SU-DHL-6 (cell line): ENCODE measurements around the gene ACSS2.

ENCODE experiments used
- H2AFZ ChIP-seq: fragments of 200-600 bp; sonication (generic); 2 replicates; pipeline ENCODE4 v1.6.1; 2014; ENCODE audit warnings: low read depth, mild to moderate bottlenecking, moderate library complexity, mixed read lengths, antibody characterized with exemption, low read length; ENCODE audit not compliant: severe bottlenecking
- H3F3A ChIP-seq: fragments of 200-600 bp; shearing (Covaris generic); 2 replicates; pipeline ENCODE4 v1.6.0; 2016; ENCODE audit warnings: antibody characterized with exemption, mild to moderate bottlenecking; ENCODE audit not compliant: insufficient read depth
- H3K27ac ChIP-seq: fragments of 200-600 bp; sonication (generic); 2 replicates; pipeline ENCODE4 v1.5.1; 2016; ENCODE audit warnings: low read depth, mild to moderate bottlenecking, low read length, moderate library complexity, mixed read lengths
- H3K27me3 ChIP-seq: fragments of 200-600 bp; sonication (generic), shearing (Covaris generic); 2 replicates; pipeline ENCODE4 v1.6.0; 2014; ENCODE audit warnings: mild to moderate bottlenecking, low read length
- H3K36me3 ChIP-seq: fragments of 200-600 bp; sonication (generic); 2 replicates; pipeline ENCODE4 v1.6.1; 2014; ENCODE audit warnings: mild to moderate bottlenecking, low read length, mixed read lengths
- H3K4me2 ChIP-seq: fragments of 300-600, 200-600 bp; shearing (Covaris generic), sonication (generic); 2 replicates; pipeline ENCODE4 v1.6.0; 2014; ENCODE audit warnings: low read length, low read depth, mild to moderate bottlenecking; ENCODE audit not compliant: poor library complexity, severe bottlenecking
- H3K4me3 ChIP-seq: fragments of 200-600 bp; sonication (generic); 2 replicates; pipeline ENCODE4 v1.5.1; 2014; ENCODE audit warnings: antibody characterized with exemption, low read length, mild to moderate bottlenecking, mixed read lengths; ENCODE audit not compliant: insufficient read depth, poor library complexity, severe bottlenecking
- H3K79me2 ChIP-seq: fragments of 200-600 bp; sonication (generic); 2 replicates; pipeline ENCODE4 v1.6.1; 2014; ENCODE audit warnings: mild to moderate bottlenecking, low read length, moderate library complexity; ENCODE audit not compliant: insufficient read depth
- H3K9ac ChIP-seq: fragments of 200-600 bp; sonication (generic); 2 replicates; pipeline ENCODE4 v1.7.0; 2014; ENCODE audit warnings: mild to moderate bottlenecking, low read length
- H3K9me2 ChIP-seq: fragments of 200-600 bp; sonication (generic); replicated peaks from 2 replicates; pipeline ENCODE4 v1.6.1; 2014; ENCODE audit warnings: low read length; ENCODE audit not compliant: insufficient read depth
- H3K9me3 ChIP-seq: fragments of 200-600 bp; sonication (generic); 2 replicates; pipeline ENCODE4 v1.6.1; 2014; ENCODE audit warnings: low read length, mixed read lengths; ENCODE audit not compliant: insufficient read depth
- H4K20me1 ChIP-seq: fragments of 200-600 bp; sonication (generic); 2 replicates; pipeline ENCODE4 v1.6.1; 2014; ENCODE audit warnings: low read depth, mild to moderate bottlenecking, antibody characterized with exemption, low read length, moderate library complexity, mixed read lengths
- CTCF ChIP-seq: fragments of 200-600 bp; sonication (generic); IDR thresholded peaks from one replicate; pipeline ENCODE4 v1.5.1; 2017; ENCODE audit warnings: antibody characterized with exemption, mild to moderate bottlenecking, low read length, moderate library complexity; ENCODE audit not compliant: insufficient read depth, poor library complexity, severe bottlenecking
- EZH2phosphoT487 ChIP-seq: fragments of 200-600 bp; sonication (generic), shearing (Covaris generic); conservative IDR thresholded peaks from 2 replicates; pipeline ENCODE4 v1.6.1; 2018; ENCODE audit warnings: mild to moderate bottlenecking, antibody characterized with exemption, low read length, moderate library complexity, mixed read lengths

Gene ACSS2

DNA sequence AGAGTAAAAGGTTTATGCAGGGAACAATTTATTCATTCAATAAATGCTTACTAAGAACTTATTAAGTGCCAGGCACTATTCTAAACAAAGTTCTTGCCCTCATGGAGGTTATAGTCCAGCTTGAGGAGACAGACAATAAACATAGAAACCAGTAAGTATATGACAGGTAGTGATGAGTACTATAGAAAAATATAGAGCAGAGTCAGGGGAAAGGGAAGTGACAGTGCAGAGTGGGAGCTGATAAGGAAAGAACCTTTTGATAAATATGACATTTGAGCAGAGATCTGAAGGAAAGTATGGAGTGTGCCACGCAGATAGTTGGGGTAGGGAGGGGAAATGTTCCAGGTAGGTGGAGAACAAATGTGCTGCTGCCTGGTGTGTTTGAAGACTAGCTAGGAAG lies 12.1 kb downstream of the ACSS2 start:
- Histone ChIP-seq H3K4me3 (no peak overlapping the region), H3K9me3 (no peaks in the 10 kb centered on the region), H3K79me2 (no peaks in the 10 kb centered on the region), H2AFZ (no peak overlapping the region), H3K27me3 (no peaks in the 10 kb centered on the region), H3K9ac (no peak overlapping the region), H3K9me2 (no peaks in the 10 kb centered on the region), H3F3A (no peaks in the 10 kb centered on the region), H4K20me1 (no peaks in the 10 kb centered on the region), H3K36me3 (no peaks in the 10 kb centered on the region), H3K4me2 (no peak overlapping the region), H3K27ac (no peak overlapping the region)
- TF ChIP-seq EZH2phosphoT487 (no peak), CTCF (no peak)

- Histone ChIP-seq H3K79me2 (no peaks in the 10 kb centered on the region), H3K27ac (no peak overlapping the region), H3F3A (no peaks in the 10 kb centered on the region), H3K27me3 (no peaks in the 10 kb centered on the region), H4K20me1 (no peaks in the 10 kb centered on the region), H2AFZ (no peak overlapping the region), H3K9me3 (no peaks in the 10 kb centered on the region), H3K4me3 (no peak overlapping the region), H3K9me2 (no peaks in the 10 kb centered on the region), H3K36me3 (no peaks in the 10 kb centered on the region), H3K9ac (no peak overlapping the region), H3K4me2 (no peak overlapping the region)
- no peak for TF ChIP-seq EZH2phosphoT487
Measured at GRCh38 chr20:34891166-34892062, 15.0 kb downstream of the ACSS2 start.

DNA sequence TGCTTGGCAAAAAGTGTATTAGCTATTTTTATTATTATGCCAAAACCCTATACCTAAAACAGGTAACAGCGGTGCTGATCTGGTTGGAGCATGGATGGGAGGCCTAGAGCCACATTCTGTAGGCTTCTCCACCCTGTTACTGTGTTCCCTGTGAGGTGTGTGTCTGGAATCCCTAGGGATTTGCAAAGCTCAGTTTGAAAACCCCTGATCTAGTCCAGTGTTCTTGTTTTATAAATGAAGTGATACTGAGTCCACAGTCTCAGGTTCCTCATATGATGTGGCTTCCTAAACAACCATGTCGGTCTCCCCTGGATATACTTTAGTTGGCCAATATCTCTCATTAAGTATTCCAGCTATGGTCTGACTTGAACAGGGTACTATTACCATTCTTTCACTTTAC lies 16.3 kb downstream of the ACSS2 start:
- Histone ChIP-seq H3K9me3 (no peaks in the 10 kb centered on the region), H3K36me3 (no peaks in the 10 kb centered on the region), H3F3A (no peaks in the 10 kb centered on the region), H3K27me3 (no peaks in the 10 kb centered on the region), H3K4me2 (no peak overlapping the region), H3K4me3 (no peak overlapping the region), H4K20me1 (no peaks in the 10 kb centered on the region), H3K9me2 (no peaks in the 10 kb centered on the region), H2AFZ (no peak overlapping the region), H3K9ac (no peak overlapping the region), H3K27ac (no peak overlapping the region), H3K79me2 (no peaks in the 10 kb centered on the region)
- TF ChIP-seq CTCF (no peak), EZH2phosphoT487 (no peak)

GRCh38 chr20:34894723-34895122 lies 18.3 kb downstream of the ACSS2 start:
- Histone ChIP-seq H3K27me3 (no peaks in the 10 kb centered on the region), H3K9me2 (no peaks in the 10 kb centered on the region), H3K36me3 (no peaks in the 10 kb centered on the region), H3F3A (no peaks in the 10 kb centered on the region), H3K79me2 (no peaks in the 10 kb centered on the region), H3K4me3 (no peak overlapping the region), H4K20me1 (no peaks in the 10 kb centered on the region), H3K9ac (no peak overlapping the region), H2AFZ (no peak overlapping the region), H3K27ac (no peak overlapping the region), H3K9me3 (no peaks in the 10 kb centered on the region), H3K4me2 (no peak overlapping the region)
- no peak for TF ChIP-seq EZH2phosphoT487
- TF ChIP-seq CTCF = no peak
